KOPT-K1 (cell line): ENCODE measurements around the gene SRP68.
A peak's percentile ranks its signal among the peaks of the same experiment; 100 is the strongest.
"Not testable (repeated sequence)": the region's sequence is repeated elsewhere in the genome, so short reads cannot be mapped to it uniquely, and the experiment has no call there.

Experiments
- H3K27ac ChIP-seq: fragments of 200-600 bp; sonication (generic); 2 replicates; pipeline ENCODE4 v1.5.1; 2016; ENCODE audit warnings: antibody characterized with exemption, mild to moderate bottlenecking, low read depth, low read length; ENCODE audit not compliant: poor library complexity, severe bottlenecking
- H3K36me3 ChIP-seq: fragments of 200-600 bp; sonication (generic); 2 replicates; pipeline ENCODE4 v1.5.1; 2017; ENCODE audit warnings: antibody characterized with exemption, mild to moderate bottlenecking, low read length, moderate library complexity; ENCODE audit not compliant: insufficient read depth
- H3K9me3 ChIP-seq: fragments of 200-600 bp; sonication (generic); 2 replicates; pipeline ENCODE4 v1.5.1; 2017; ENCODE audit warnings: antibody characterized with exemption, low read length, mild to moderate bottlenecking; ENCODE audit not compliant: insufficient read depth, poor library complexity, severe bottlenecking

The SRP68 gene

GRCh38 chr17:76074390-76075363, 2.4 kb upstream of the SRP68 start, which contains the start of gene GALR2:
TSS of gene GALR2 (plus strand) at chr17:76074781. CDS start at chr17:76074884, 103 bp downstream.
- Histone ChIP-seq H3K9me3 (no peaks in the 10 kb centered on the region), H3K27ac (no peak within 1 kb of the TSS), H3K36me3 (peaks cover 11% of the 10 kb centered on the region; the same call in 1 of the 2 replicates)

- Histone ChIP-seq H3K27ac (peak overlapping the region; percentile 84), H3K9me3 (no peaks in the 10 kb centered on the region), H3K36me3 (peaks cover 40% of the 10 kb centered on the region)
These were observed 678 bp downstream of the SRP68 start for GRCh38 chr17:76071531-76072147.

- H3K9me3 ChIP-seq: no peaks in the 10 kb centered on the region
- no peak overlapping the region for H3K27ac ChIP-seq
- H3K36me3 ChIP-seq: peaks cover 96% of the 10 kb centered on the region
These were observed 6.5 kb downstream of the SRP68 start for GRCh38 chr17:76065775-76066174.

- peaks cover 96% of the 10 kb centered on the region for H3K36me3 ChIP-seq
- H3K9me3 ChIP-seq: no peaks in the 10 kb centered on the region
- H3K27ac ChIP-seq: no peak overlapping the region
These were observed 8.3 kb downstream of the SRP68 start for GRCh38 chr17:76063875-76064546.

- not testable (repeated sequence) for H3K27ac ChIP-seq, H3K9me3 ChIP-seq
- peaks cover 96% of the 10 kb centered on the region for H3K36me3 ChIP-seq
These were observed 14.1 kb downstream of the SRP68 start for GRCh38 chr17:76058264-76058663.

GRCh38 chr17:76056882-76057281, 15.4 kb downstream of the SRP68 start:
- Histone ChIP-seq H3K36me3 (peaks cover 97% of the 10 kb centered on the region), H3K9me3 (no peaks in the 10 kb centered on the region), H3K27ac (peak overlapping the region; percentile 2)

- Histone ChIP-seq H3K27ac (no peak overlapping the region), H3K9me3 (no peaks in the 10 kb centered on the region), H3K36me3 (peaks cover 97% of the 10 kb centered on the region)
These were observed 18.2 kb downstream of the SRP68 start for GRCh38 chr17:76054112-76054476.

GRCh38 chr17:76053246-76054111, 18.8 kb downstream of the SRP68 start:
- H3K27ac ChIP-seq: no peak overlapping the region
- peaks cover 97% of the 10 kb centered on the region for H3K36me3 ChIP-seq
- H3K9me3 ChIP-seq: no peaks in the 10 kb centered on the region

GRCh38 chr17:76051561-76051960, 20.8 kb downstream of the SRP68 start:
- H3K9me3 ChIP-seq: no peaks in the 10 kb centered on the region
- H3K27ac ChIP-seq: no peak overlapping the region
- peaks cover 97% of the 10 kb centered on the region for H3K36me3 ChIP-seq

GRCh38 chr17:76050538-76051467, 21.5 kb downstream of the SRP68 start:
- Histone ChIP-seq H3K36me3 (peaks cover 97% of the 10 kb centered on the region), H3K27ac (peak overlapping the region; percentile 15), H3K9me3 (no peaks in the 10 kb centered on the region)

- H3K27ac ChIP-seq: no peak overlapping the region
- H3K36me3 ChIP-seq: peaks cover 98% of the 10 kb centered on the region
These were observed 22.3 kb downstream of the SRP68 start for GRCh38 chr17:76049836-76050537.

GRCh38 chr17:76049239-76049638, 23.1 kb downstream of the SRP68 start:
- peaks cover 98% of the 10 kb centered on the region for H3K36me3 ChIP-seq

More at GRCh38 chr17:76049836-76050537, 22.3 kb downstream of the SRP68 start:
- H3K9me3 ChIP-seq: no peaks in the 10 kb centered on the region

GRCh38 chr17:76048711-76049110, 23.6 kb downstream of the SRP68 start:
- Histone ChIP-seq H3K36me3 (peaks cover 98% of the 10 kb centered on the region), H3K9me3 (no peaks in the 10 kb centered on the region), H3K27ac (peak overlapping the region; percentile 2)

More at GRCh38 chr17:76049239-76049638, 23.1 kb downstream of the SRP68 start:
- no peak overlapping the region for H3K27ac ChIP-seq
- H3K9me3 ChIP-seq: no peaks in the 10 kb centered on the region
